NK-92 (cell line): ENCODE measurements around the gene TIMP1.
A peak's percentile ranks its signal among the peaks of the same experiment; 100 is the strongest.

Experiments used
- DNase-seq: peaks from one replicate; lab custom pipeline; 2025; ENCODE audit not compliant: unreplicated experiment; lab: John Stamatoyannopoulos, UW

The TIMP1 gene

GRCh38 chrX:47581731-47582647, at the start of gene TIMP1:
Gene TIMP1, plus strand, starts transcription at chrX:47582436. Its CDS starts 980 bp downstream, at chrX:47583416.
- DNase-seq = peak; percentile 1

- no peak for DNase-seq
Measured at GRCh38 chrX:47539860-47540259, 42.4 kb upstream of the TIMP1 start.

DNA sequence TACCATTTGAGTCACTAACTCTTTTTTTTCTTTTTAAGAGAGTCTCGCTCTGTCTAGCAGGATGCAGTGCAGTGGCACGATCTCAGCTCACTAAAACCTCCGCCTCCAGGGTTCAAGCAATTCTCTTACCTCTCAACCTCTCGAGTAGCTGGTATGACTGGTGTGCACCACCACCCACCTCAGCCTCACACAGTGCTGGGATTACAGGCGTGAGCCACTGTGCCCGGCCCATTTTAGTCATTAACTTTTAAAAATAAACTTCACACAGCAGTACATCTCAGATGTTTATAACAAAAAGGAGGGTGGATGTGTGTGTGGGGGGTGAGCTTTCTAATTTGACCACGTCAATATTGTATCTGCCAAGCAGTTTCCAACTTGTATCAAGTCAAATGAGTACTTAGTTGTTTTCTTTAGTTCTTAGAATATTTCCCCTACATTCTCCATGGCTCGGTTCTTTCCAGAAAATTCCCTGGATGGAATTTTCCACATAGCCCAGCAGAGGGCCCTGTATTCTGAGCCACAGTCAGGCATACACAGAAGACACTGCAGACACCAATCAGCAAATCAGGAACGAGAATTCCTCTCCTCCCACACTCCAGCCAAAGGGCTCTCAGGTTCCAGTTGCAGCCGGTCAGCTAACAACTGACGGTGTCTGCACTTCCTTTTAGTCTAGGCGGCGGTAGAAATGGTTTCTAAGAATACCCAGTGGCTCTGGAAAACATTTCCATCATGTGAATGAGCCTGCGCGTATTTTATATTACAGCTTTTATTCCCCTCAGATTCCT, 41.3 kb upstream of the TIMP1 start:
- no peak for DNase-seq

DNA sequence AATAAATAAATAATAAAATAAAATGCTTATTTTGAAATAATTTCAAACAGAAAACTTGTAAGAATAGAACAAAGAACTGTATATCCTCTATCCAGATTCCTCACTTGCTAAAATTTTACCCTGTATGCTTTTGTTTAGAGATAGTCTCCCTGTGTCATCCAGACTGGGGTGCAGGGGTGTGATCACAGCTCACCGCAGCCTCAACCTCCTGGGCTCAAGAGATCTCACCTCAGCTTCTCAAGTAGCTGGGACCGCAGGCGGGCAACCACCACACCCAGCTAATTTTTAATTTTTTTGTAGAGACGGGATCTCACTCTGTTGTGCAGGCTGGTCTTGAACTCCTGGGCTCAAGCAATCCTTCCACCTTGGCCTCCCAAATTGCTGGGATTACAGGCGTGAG, 38.7 kb upstream of the TIMP1 start:
- DNase-seq = no peak

DNA sequence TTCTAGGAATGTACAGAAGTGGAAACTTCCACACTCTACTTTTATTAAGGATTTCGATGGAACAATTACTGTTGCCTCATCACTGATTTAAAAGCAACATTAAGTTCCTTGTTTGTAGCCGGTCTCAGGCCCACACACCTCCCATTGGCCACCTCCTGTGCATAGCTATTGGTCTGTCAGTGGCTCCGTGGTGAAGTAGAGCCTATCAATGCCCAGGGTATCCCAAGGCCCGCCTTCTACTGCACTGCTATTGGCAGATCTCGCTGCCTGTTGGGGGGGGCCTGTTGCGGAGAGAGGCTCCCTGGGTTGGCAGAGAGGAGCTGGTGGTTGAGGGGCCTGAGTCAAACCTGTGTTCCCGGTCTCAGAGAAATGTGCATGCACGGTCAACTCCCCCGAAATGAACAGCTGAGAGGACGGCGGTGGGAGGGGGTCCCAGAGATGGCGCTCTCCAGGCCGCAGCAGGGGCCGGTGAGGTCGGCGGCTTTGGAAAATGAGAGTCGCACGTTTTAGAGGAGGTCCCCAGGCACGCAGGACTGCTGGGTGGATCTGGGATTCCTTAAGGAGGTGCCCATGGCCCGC, 26.1 kb upstream of the TIMP1 start:
- DNase-seq = peak; percentile 47

GRCh38 chrX:47558436-47558835, 23.8 kb upstream of the TIMP1 start:
- no peak for DNase-seq

DNA sequence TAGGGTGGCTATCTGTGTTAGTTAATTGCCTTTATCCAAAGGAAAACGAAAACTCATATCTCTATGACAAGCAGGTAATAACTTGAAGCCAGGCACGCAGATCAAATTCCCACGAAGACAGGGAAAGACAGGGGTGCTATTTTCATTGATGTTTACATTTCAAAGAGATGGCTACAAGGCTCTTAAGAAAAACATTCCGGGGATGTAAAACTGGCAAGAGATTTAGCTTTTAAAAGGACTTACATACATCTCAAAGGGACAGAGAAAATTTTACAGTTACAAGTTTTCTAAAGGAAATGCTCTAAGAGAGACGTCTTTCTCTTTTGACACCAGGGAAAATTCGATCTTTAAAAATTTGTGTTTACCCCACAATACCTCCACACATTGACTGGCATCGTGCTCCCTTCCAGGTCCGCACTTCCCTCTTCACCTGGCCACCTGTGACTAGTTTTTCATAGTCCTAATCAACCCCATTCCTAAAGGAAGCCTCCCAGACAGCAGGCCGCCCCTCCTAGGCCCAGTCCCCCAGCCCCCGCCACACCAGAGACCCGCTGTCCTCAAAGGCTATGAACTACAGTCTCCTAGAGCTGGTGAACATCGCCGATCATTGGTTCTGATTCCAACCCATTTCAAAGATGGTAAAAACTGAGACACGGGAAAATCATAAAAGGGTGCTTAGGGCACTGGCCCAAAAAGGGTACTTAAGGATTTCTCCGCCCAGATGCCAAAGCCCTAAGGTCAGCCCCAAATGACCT, 21.9 kb upstream of the TIMP1 start:
- DNase-seq = no peak

GRCh38 chrX:47560934-47561658, 21.1 kb upstream of the TIMP1 start, which contains the start of gene ARAF:
Gene ARAF, plus strand, starts transcription at chrX:47561205. Its CDS starts 1,763 bp downstream, at chrX:47562968.
- DNase-seq = peak; percentile 85

DNA sequence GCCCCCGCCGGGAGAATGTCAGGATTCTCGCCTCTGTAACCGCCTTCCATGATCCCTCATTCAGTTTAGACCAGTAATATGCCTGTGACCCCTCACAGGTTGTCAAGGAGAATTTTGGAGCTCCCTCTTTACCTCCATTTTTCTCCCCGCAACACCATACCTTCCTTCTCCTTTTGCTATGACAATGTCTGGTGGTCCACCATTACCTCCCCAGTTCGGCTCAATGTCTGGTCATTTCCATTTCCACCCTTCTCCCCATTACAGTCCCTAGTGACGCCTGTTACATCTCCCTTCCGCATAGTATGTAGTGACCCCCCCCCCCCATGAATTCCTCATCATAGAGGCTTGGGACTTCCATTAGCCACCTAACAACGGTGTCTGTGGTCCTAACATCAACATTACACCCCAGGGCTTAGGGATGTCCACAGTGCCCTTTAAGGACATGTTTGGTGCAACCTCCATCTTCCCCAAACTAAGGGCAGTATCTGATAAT, 20.5 kb upstream of the TIMP1 start:
- DNase-seq = no peak

DNA sequence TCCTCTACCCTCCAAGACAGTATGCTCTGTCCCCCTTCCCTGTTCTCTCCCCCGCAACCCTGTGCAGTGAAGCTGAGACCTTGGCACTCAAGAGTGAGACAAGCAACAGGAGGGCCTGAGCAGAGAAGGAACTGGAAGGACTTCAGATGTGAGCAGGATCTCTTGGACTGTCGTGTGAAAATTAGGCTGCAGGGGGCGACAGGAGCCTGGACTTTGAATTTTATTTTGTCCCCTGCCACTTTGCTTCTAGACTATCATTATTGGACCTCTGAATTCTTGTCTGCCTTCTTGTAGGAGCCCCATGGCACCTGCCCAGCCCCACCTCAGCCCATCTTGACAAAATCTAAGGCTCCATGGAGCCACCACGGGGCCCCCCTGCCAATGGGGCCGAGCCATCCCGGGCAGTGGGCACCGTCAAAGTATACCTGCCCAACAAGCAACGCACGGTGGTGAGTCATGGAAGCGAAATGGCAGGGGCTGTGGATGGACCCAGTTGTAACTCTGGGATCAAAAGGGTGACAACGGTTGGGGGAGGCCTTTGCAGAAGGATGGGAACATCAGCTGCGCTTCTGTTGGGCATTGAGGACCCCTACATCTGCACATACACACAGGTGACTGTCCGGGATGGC, 19.5 kb upstream of the TIMP1 start:
- no peak for DNase-seq

DNA sequence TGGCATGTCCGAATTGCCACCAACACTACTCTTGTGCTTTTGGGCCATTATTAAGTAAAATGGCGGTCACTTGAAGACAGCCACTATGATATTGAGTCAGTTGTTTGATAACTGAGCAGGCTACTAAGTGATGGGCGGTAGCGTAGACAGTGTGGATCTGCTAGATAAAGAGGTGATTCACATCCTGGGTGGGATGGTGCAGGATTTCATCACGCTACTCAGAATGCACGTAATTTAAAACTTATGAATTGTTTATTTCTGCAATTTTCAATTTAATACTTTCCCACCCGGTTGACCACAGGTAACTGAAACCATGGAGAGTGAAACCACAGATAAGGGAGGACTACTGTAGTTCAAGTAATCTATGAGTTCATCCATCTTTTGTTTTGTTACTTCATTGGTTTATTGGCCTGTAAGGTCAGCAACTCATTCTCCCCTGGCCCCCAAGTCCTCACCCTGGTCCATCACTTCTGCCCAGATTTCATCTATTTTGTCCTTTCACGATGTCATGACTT, 18.4 kb upstream of the TIMP1 start:
- DNase-seq = no peak

DNA sequence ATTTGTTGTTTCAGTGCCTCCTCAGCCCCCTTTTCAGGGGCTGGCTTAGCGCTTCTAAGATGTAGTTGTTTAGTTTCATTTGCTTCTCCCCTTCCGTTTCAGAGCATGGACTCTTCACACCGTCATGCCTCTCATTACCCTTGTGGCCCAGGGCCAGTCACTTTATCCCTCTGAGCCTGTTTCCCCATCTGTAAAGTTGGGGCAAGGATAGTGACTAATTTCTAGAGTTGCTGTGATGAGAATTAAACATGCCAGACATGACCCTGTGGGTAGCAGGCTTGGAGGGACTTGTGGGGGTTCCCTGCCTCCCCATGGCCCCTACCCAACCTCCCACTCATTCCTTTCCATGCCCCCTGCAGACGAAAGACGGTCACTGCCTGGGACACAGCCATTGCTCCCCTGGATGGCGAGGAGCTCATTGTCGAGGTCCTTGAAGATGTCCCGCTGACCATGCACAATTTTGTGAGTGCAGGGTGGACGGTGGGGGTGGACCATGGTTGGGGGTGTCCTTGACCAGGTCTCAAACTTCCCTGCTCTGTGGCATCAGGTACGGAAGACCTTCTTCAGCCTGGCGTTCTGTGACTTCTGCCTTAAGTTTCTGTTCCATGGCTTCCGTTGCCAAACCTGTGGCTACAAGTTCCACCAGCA, 17.7 kb upstream of the TIMP1 start:
- DNase-seq = no peak

DNA sequence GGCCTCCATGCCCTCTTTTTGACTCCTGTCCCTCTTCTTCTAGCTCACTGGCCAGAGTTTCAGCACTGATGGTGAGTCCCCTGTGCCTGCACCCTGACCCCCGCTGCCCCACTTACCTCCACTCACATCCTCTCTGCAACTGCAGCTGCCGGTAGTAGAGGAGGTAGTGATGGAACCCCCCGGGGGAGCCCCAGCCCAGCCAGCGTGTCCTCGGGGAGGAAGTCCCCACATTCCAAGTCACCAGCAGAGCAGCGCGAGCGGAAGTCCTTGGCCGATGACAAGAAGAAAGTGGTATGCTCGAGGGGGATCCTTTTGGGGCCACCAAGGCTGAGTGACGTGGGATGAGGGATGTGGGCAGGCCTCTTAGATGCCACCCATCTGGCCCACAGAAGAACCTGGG, 15.4 kb upstream of the TIMP1 start:
- no peak for DNase-seq

GRCh38 chrX:47568656-47569295, 13.5 kb upstream of the TIMP1 start:
- DNase-seq = no peak

DNA sequence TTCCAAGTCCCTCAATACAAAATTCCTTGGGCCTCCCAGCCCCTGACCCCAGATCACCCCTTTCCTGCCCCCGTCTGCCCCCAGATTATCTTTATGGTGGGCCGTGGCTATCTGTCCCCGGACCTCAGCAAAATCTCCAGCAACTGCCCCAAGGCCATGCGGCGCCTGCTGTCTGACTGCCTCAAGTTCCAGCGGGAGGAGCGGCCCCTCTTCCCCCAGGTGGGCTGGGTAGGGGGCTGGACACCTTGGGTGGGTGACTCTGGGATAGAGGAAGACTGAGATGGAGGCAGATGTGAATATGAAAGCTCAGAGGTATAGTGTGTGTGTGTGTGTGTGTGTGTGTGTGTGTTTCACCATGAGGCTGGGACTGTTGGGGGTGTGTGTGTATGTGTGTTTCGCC, 11.4 kb upstream of the TIMP1 start:
- DNase-seq = no peak

GRCh38 chrX:47571215-47571614, 11.0 kb upstream of the TIMP1 start:
- DNase-seq = no peak

DNA sequence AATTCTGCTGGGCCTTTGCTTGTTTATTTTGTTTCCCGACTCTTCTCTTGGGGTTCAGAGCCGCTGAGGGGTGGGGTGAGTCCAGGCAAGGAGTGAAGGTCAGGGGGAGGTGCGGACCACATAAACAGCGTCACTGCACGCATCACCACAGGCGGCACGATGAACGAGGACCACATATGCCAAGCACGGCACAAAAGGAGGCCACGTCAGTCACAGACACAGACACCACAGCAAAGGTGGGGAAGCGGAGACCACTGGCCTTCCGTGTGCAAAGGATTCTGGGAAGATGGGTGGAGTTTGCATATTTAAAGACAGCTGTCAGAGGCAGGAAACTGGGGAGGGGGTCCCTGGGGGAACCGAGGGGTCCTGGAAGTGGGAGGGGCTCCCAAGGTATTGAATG, 10.3 kb upstream of the TIMP1 start:
- no peak for DNase-seq

GRCh38 chrX:47572773-47573340, 9.4 kb upstream of the TIMP1 start:
- no peak for DNase-seq
